Large intestine (tissue), 3 donors: Measurements from ENCODE around the gene MLH3. TPM values are rescaled to one million over a fixed set of nuclear protein-coding genes. Genes with fewer than 3 reads are reported as not detected.

Source experiments
- DNase-seq, 2 donors: peaks; one replicate each; pipeline versions ENCODE4 v3.0.0 to v3.0.0-alpha.2; 2013
- H3K27ac ChIP-seq: one replicate; pipeline ENCODE4 v1.5.1; 2013; ENCODE audit warnings: low read length
- H3K27me3 ChIP-seq: 2 replicates; pipeline ENCODE4 v1.6.1; 2013; ENCODE audit warnings: low read length; ENCODE audit not compliant: control insufficient read depth, insufficient read depth
- H3K36me3 ChIP-seq: 2 replicates; pipeline ENCODE4 v1.6.1; 2013; ENCODE audit warnings: low read length; ENCODE audit not compliant: control insufficient read depth, insufficient read depth
- H3K4me1 ChIP-seq: one replicate; pipeline ENCODE4 v1.6.1; 2013; ENCODE audit warnings: low read length; ENCODE audit not compliant: control insufficient read depth, insufficient read depth
- H3K4me3 ChIP-seq: one replicate; pipeline ENCODE4 v1.5.1; 2013; ENCODE audit warnings: low read length
- H3K9me3 ChIP-seq: one replicate; pipeline ENCODE4 v1.6.1; 2013; ENCODE audit warnings: mild to moderate bottlenecking, low read depth, low read length, moderate library complexity; ENCODE audit not compliant: control insufficient read depth
- WGBS: methylation state at CpG from one replicate; pipeline ENCODE4 v1.1.5; 2013; ENCODE audit warnings: low lambda C conversion rate; ENCODE audit not compliant: insufficient coverage; 5-methylcytosine and 5-hydroxymethylcytosine counted together
- polyA plus RNA-seq: library from polyadenylated mRNA; unstranded; fragments of 120-200 nt; gene quantifications from one replicate; pipeline ENCODE4 v1.2.1, GENCODE V29; 2013

The MLH3 gene
- polyA plus RNA-seq, 1 donor: 21.8 TPM

GRCh38 chr14:74980731-74981461 lies 70.4 kb downstream of the MLH3 start:
- Histone ChIP-seq H3K27me3 (no peaks in the 10 kb centered on the region), H3K36me3 (no peaks in the 10 kb centered on the region), H3K9me3 (no peaks in the 10 kb centered on the region), H3K4me3 (no peak overlapping the region), H3K27ac (no peak overlapping the region), H3K4me1 (peaks cover 5% of the 10 kb centered on the region)
- WGBS: no CpG with 5 or more reads among the region's 35 CpGs
- DNase-seq: no peak

GRCh38 chr14:74980398-74980730 lies 70.9 kb downstream of the MLH3 start:
- no CpG with 5 or more reads among the region's 4 CpGs for WGBS
- no peak for DNase-seq

GRCh38 chr14:74979442-74980397 lies 71.5 kb downstream of the MLH3 start:
- H3K9me3 ChIP-seq: no peaks in the 10 kb centered on the region
- WGBS: no CpG with 5 or more reads among the region's 23 CpGs

More at GRCh38 chr14:74980398-74980730, 70.9 kb downstream of the MLH3 start:
- Histone ChIP-seq H3K9me3 (no peaks in the 10 kb centered on the region), H3K4me1 (peaks cover 5% of the 10 kb centered on the region), H3K27me3 (no peaks in the 10 kb centered on the region), H3K4me3 (no peak overlapping the region), H3K36me3 (no peaks in the 10 kb centered on the region), H3K27ac (no peak overlapping the region)

GRCh38 chr14:74979029-74979428 lies 72.2 kb downstream of the MLH3 start:
- peaks cover 10% of the 10 kb centered on the region for H3K4me1 ChIP-seq
- no peak overlapping the region for H3K4me3 ChIP-seq
- no CpG with 5 or more reads among the region's 4 CpGs for WGBS
- H3K27me3 ChIP-seq: no peaks in the 10 kb centered on the region
- no peaks in the 10 kb centered on the region for H3K9me3 ChIP-seq
- no peaks in the 10 kb centered on the region for H3K36me3 ChIP-seq
- DNase-seq: no peak
- no peak overlapping the region for H3K27ac ChIP-seq

More at GRCh38 chr14:74979442-74980397, 71.5 kb downstream of the MLH3 start:
- no peak overlapping the region for H3K4me3 ChIP-seq
- H3K4me1 ChIP-seq: peaks cover 8% of the 10 kb centered on the region
- DNase-seq: no peak
- no peaks in the 10 kb centered on the region for H3K36me3 ChIP-seq
- H3K27ac ChIP-seq: no peak overlapping the region
- no peaks in the 10 kb centered on the region for H3K27me3 ChIP-seq

- Histone ChIP-seq H3K4me3 (no peak overlapping the region), H3K27ac (no peak overlapping the region), H3K4me1 (peaks cover 10% of the 10 kb centered on the region), H3K9me3 (no peaks in the 10 kb centered on the region), H3K36me3 (no peaks in the 10 kb centered on the region), H3K27me3 (no peaks in the 10 kb centered on the region)
- DNase-seq: no peak
- no CpG with 5 or more reads among the region's 11 CpGs for WGBS
These were observed 72.8 kb downstream of the MLH3 start for GRCh38 chr14:74978416-74978947.

GRCh38 chr14:74977901-74978385 lies 73.3 kb downstream of the MLH3 start:
- Histone ChIP-seq H3K9me3 (no peaks in the 10 kb centered on the region), H3K4me3 (no peak overlapping the region), H3K36me3 (no peaks in the 10 kb centered on the region), H3K27me3 (no peaks in the 10 kb centered on the region), H3K27ac (no peak overlapping the region), H3K4me1 (peaks cover 10% of the 10 kb centered on the region)
- DNase-seq: no peak
- WGBS: no CpG with 5 or more reads among the region's 6 CpGs

GRCh38 chr14:74977164-74977900 lies 73.9 kb downstream of the MLH3 start:
- H3K4me1 ChIP-seq: peaks cover 10% of the 10 kb centered on the region
- H3K36me3 ChIP-seq: no peaks in the 10 kb centered on the region
- H3K27me3 ChIP-seq: no peaks in the 10 kb centered on the region
- no peak overlapping the region for H3K27ac ChIP-seq
- no peak for DNase-seq
- no peaks in the 10 kb centered on the region for H3K9me3 ChIP-seq
- WGBS: no CpG with 5 or more reads among the region's 12 CpGs
- H3K4me3 ChIP-seq: no peak overlapping the region

- Histone ChIP-seq H3K9me3 (no peaks in the 10 kb centered on the region), H3K36me3 (no peaks in the 10 kb centered on the region), H3K4me1 (peaks cover 10% of the 10 kb centered on the region), H3K27me3 (no peaks in the 10 kb centered on the region), H3K4me3 (no peak overlapping the region), H3K27ac (no peak overlapping the region)
- WGBS: no CpG with 5 or more reads among the region's 11 CpGs
- DNase-seq: no peak
These were observed 74.8 kb downstream of the MLH3 start for GRCh38 chr14:74976264-74977113.

GRCh38 chr14:74975059-74975810 lies 76.0 kb downstream of the MLH3 start:
- Histone ChIP-seq H3K27me3 (no peaks in the 10 kb centered on the region), H3K36me3 (no peaks in the 10 kb centered on the region), H3K27ac (no peak overlapping the region), H3K9me3 (no peaks in the 10 kb centered on the region), H3K4me3 (no peak overlapping the region), H3K4me1 (peaks cover 5% of the 10 kb centered on the region)
- peak in 1 of 2 donors; percentile 39 for DNase-seq
- no CpG with 5 or more reads among the region's 12 CpGs for WGBS
